GM12875 (cell line): ENCODE data around the gene PDE4C.

Source experiments
- H3K4me3 ChIP-seq: one replicate; pipeline ENCODE4 v1.5.1; 2011; ENCODE audit warnings: low read depth, low read length, control low read depth
- CTCF ChIP-seq: IDR thresholded peaks from 2 replicates; pipeline ENCODE4 v1.5.1; 2011; ENCODE audit warnings: low read depth, mild to moderate bottlenecking, control low read depth, inconsistent platforms, low read length, moderate library complexity, borderline replicate concordance; ENCODE audit not compliant: insufficient read depth

Gene PDE4C

GRCh38 chr19:18194181-18194530 lies 32.1 kb downstream of the PDE4C start:
- peak overlapping the region; percentile 64 for H3K4me3 ChIP-seq
- TF ChIP-seq CTCF = no peak

GRCh38 chr19:18193388-18194180 lies 32.7 kb downstream of the PDE4C start:
- no peak for TF ChIP-seq CTCF
- peak overlapping the region; percentile 64 for H3K4me3 ChIP-seq

GRCh38 chr19:18192673-18193387 lies 33.4 kb downstream of the PDE4C start, which contains the start of gene MPV17L2:
Gene MPV17L2 (plus strand): TSS chr19:18193218. CDS start chr19:18193282, 64 bp downstream.
- no peak for TF ChIP-seq CTCF
- peak within 1 kb of the TSS; percentile 64 for H3K4me3 ChIP-seq

- peak overlapping the region; percentile 31 for H3K4me3 ChIP-seq
- TF ChIP-seq CTCF = no peak
Observed at GRCh38 chr19:18191640-18192062, 34.6 kb downstream of the PDE4C start.

- no peak for TF ChIP-seq CTCF
- H3K4me3 ChIP-seq = no peak overlapping the region
Observed at GRCh38 chr19:18190278-18190677, 36.0 kb downstream of the PDE4C start.

GRCh38 chr19:18185538-18185937 lies 40.7 kb downstream of the PDE4C start:
- H3K4me3 ChIP-seq = no peak overlapping the region
- TF ChIP-seq CTCF = no peak

GRCh38 chr19:18183529-18183928 lies 42.7 kb downstream of the PDE4C start:
- no peak overlapping the region for H3K4me3 ChIP-seq
- TF ChIP-seq CTCF = no peak
